GM18870 (cell line): Measurements from ENCODE around the gene CMPK1.

Experiments used
- ATAC-seq: cut with Tn5 transposase; IDR thresholded peaks from one replicate; pipeline ENCODE4 v1.9.1; 2021; ENCODE audit warnings: moderate library complexity; ENCODE audit not compliant: unreplicated experiment

Gene CMPK1

DNA sequence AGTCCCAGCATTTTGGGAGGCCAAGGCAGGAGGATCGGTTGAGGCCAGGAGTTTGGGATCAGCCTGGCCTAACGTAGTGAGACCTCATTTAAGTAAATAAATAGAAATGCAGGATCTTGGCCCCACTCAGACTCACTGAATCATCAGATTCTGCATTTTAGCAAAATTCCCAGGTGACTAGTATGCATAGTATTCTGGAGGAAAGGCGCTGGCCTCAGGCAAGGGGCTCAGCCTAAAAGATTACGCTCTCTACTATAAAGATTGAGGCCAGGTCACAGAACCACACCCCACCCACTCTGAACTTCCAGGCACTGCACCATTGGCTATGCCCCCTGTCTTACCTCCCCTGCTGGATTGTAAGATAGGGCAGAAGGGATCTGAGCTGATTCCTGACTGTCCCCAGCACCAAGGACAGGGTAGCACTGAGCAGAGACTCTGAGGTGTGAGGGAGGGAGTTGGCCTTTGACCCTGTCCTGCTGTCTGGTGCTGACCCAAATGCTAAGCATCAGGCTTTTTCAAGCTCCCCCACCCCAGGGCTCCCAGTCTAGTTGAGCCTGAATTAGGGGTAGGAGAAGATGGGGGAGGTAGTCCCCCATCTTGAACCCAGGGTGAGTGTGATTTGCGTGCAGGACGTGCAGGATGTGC lies 85.2 kb downstream of the CMPK1 start:
- ATAC-seq, result no peak

DNA sequence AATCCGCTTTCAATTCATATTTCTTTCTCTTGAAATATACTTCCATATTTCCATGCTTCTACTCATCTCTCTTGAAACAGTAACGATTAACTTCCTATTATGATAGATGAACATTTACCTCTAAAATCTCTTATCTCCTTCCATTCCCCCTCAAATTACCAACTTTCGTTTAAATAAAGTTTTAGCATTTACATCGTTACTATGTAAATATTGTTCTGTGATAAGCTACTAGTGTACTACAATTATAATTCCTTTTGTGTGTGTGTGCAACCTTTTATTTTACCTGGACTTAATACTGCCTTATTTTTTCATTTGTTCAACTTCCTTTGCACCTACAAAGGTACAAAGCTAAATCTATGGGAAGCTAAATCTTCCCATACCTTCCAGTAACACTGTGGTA lies 87.0 kb downstream of the CMPK1 start:
- ATAC-seq, result no peak

DNA sequence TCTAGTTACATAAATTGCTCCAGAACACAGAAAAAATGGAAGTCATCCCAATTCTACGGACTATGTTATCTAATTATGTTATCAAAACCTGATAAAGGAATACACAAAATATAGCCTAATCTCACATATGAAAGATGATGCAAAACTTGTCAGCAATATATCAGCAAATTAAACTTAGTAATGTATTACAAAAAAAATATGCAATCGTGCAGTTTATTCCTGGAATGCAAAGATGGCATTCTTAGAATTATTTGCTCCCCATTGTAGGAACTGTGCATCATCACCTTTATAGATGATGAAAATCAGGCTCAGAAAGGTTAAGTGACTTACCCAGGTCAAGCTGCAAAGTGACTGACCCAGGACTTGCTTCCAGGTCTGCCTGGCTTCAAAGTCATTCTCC lies 90.3 kb downstream of the CMPK1 start:
- ATAC-seq, result no peak

DNA sequence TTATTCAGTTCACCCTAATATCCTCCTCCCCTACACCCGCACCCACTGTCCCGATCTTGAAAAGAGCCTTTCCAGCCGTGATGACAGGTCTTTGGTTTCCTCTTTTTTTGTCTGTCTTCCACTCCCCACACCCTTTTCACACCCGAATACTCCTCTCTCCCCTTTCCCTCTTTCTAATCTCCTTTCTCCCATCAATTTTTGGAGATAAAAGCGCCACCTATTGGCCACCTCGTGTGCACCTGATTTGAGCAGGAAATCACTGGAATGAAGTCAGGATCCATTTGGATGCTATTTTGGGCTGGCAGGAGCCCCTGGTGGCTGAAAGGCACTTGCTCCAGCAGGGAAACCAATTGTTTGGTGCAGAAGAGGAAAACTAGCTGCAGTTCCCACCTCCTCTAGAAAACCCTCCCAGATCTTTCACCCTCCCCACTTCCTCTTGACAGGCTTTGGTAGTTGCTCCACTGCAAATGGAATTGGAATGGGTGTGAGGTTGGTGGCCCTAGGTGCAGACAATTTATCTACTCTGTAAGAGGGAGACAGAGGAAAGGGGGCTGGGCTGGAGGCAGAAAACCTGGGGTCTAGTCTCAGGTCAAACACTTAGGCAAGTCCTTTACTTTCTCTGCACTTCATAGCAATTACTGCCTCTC lies 90.9 kb downstream of the CMPK1 start:
- no peak for ATAC-seq
